Muscle layer of duodenum (tissue), 2 donors: ENCODE data around the gene FGF7.
"Not testable (repeated sequence)": the region's sequence is repeated elsewhere in the genome, so short reads cannot be mapped to it uniquely, and the experiment has no call there.

Experiments used
- H3K27ac ChIP-seq: one replicate; pipeline ENCODE4 v1.7.0; 2013; ENCODE audit warnings: mild to moderate bottlenecking, low read length
- H3K27me3 ChIP-seq: one replicate; pipeline ENCODE4 v1.7.0; 2013; ENCODE audit warnings: low read depth, mild to moderate bottlenecking, control low read depth, low read length
- H3K36me3 ChIP-seq, 2 donors: one replicate each; pipeline ENCODE4 v1.7.0; 2013; ENCODE audit warnings: low read length in 2 of 2, control low read depth in 1 of 2, mild to moderate bottlenecking in 1 of 2; ENCODE audit not compliant: insufficient read depth in 2 of 2, control insufficient read depth in 1 of 2
- H3K4me1 ChIP-seq, 2 donors: one replicate each; pipeline ENCODE4 v1.7.0; 2013; ENCODE audit warnings: low read length in 2 of 2, mild to moderate bottlenecking in 2 of 2, control low read depth in 1 of 2, moderate library complexity in 1 of 2; ENCODE audit not compliant: insufficient read depth in 2 of 2, control insufficient read depth in 1 of 2
- H3K4me3 ChIP-seq, 2 donors: one replicate each; pipeline ENCODE4 v1.7.0; 2013; ENCODE audit warnings: low read length in 2 of 2, low read depth in 1 of 2, mild to moderate bottlenecking in 1 of 2
- H3K9me3 ChIP-seq, 2 donors: one replicate each; pipeline ENCODE4 v1.7.0; 2013; ENCODE audit warnings: low read length in 2 of 2, control low read depth in 1 of 2, mild to moderate bottlenecking in 1 of 2; ENCODE audit not compliant: control insufficient read depth in 1 of 2
- donor health status: healthy.

The FGF7 gene, protein sequence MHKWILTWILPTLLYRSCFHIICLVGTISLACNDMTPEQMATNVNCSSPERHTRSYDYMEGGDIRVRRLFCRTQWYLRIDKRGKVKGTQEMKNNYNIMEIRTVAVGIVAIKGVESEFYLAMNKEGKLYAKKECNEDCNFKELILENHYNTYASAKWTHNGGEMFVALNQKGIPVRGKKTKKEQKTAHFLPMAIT

DNA sequence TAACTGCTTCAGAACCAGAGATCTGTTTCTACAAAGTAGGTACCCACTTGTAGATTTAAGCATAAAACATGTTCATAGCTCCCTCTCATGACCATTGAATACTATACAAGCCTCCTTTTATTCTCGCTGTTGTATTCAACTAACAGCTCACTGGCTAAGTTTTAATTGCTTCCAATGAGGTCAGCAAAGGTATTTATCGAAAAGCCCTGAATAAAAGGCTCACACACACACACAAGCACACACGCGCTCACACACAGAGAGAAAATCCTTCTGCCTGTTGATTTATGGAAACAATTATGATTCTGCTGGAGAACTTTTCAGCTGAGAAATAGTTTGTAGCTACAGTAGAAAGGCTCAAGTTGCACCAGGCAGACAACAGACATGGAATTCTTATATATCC, at the start of gene FGF7:
TSS of gene FGF7 (plus strand) at position 222 of the 400 bp plus-strand sequence. CDS start 1,056 bp downstream, outside the sequence.
- Histone ChIP-seq H3K36me3 (peaks cover 0 to 5% of the 10 kb centered on the region in 2 donors), H3K27ac (peak within 1 kb of the TSS; percentile 92), H3K9me3 (no peaks in the 10 kb centered on the region), H3K4me3 (peak within 1 kb of the TSS; percentile 64 to 72), H3K27me3 (no peaks in the 10 kb centered on the region), H3K4me1 (no peaks in the 10 kb centered on the region)

DNA sequence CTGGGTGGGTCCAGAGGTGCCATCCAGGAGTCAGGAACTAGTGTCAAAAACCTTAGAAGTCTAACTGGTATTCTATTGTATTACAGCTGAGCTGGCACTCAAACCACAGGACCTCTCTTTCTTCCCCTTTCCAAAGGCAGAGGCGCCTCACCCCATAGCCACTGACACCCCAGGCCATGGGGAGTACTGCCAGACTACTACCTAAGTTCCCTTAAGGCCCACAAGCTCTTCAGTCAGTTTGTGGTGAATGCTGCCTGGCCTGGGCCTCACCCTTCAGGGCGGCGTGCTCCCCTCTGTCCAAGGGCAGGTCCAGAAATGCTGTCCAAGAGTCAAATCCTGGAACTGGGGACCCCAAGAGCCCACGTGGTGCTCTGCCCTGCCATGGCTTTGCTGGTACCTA, 43.0 kb upstream of the FGF7 start:
- Histone ChIP-seq H3K4me3 (no peak overlapping the region), H3K27ac (no peak overlapping the region), H3K36me3 (no peaks in the 10 kb centered on the region), H3K4me1 (no peaks in the 10 kb centered on the region), H3K9me3 (no peaks in the 10 kb centered on the region), H3K27me3 (no peaks in the 10 kb centered on the region)

DNA sequence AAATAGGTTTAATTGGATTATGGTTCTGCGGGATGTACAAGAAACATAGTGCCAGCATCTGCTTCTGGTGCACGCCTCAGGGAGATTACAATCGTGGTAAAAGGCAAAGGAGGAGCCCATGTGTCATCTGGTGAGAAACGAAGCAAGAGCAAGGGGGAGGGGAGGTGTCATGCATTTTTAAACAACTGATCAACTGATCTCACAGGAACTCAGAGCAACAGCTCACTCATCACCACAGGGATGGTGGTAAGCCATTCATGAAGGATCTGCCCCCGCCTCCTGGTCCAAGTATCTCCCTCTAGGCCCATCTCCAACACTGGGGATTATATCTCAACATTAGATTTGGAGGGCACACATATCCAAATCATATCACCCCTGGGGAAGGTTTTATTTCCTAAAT, 42.1 kb upstream of the FGF7 start:
- Histone ChIP-seq H3K27ac (no peak overlapping the region), H3K9me3 (no peaks in the 10 kb centered on the region), H3K36me3 (no peaks in the 10 kb centered on the region), H3K27me3 (no peaks in the 10 kb centered on the region), H3K4me3 (no peak overlapping the region), H3K4me1 (no peaks in the 10 kb centered on the region)

DNA sequence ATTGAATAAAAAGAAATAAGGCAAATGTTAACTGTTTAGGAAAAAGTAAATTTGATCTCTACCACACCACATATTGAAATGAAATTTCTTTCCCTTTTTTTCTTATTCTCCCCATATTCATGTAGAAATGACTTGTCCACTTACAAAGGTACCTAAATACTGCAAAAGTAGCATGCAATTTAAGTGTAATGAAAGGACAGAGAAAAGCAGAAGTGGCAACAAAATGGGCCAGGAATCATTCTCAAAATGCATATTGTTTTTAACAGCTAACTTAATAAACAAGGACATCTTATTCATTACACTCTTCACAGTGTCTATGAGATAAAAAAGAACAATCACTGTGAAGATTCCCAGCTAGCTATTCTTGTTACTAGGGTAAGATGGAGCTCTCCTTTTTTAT, 40.6 kb upstream of the FGF7 start:
- Histone ChIP-seq H3K36me3 (no peaks in the 10 kb centered on the region), H3K27ac (no peak overlapping the region), H3K4me3 (no peak overlapping the region), H3K9me3 (no peaks in the 10 kb centered on the region), H3K4me1 (no peaks in the 10 kb centered on the region), H3K27me3 (no peaks in the 10 kb centered on the region)

DNA sequence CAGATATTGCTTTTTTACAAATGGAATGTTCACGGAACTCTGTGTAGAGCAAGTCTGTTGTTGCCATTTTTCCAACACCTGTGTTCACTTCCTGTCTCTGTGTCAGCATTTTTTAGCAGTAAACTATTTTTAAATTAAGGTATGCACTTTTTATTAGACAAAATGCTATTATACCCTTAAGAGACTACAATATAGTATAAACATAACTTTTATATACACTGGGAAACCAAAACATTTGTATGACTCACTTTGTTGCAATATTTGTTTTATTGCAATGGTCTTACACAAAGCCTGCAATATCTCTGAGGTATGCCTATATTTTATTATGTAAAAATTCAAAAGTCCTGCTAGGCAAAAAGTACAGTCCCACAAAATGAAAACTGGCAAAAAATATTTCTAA, 39.8 kb upstream of the FGF7 start:
- no peaks in the 10 kb centered on the region for H3K9me3 ChIP-seq
- H3K27me3 ChIP-seq: no peaks in the 10 kb centered on the region
- no peak overlapping the region for H3K27ac ChIP-seq

DNA sequence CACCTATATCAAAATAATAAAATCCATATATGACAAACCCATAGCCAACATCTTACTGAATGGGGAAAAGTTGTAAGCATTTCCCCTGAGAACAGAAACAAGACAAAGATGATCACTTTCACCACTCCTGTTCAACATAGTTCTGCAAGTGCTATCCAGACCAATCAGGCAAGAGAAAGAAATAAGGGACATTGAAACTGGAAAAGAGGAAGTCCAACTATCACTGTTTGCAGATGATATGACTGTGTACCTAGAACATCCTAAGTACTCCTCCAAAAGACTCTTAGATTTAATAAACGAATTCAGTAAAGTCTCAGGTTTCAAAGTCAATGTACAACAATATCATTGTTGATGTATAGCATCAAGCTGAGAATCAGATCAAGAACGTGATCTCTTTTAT, 35.6 kb upstream of the FGF7 start:
- H3K4me1 ChIP-seq: no peaks in the 10 kb centered on the region
- no peak overlapping the region for H3K4me3 ChIP-seq
- H3K36me3 ChIP-seq: no peaks in the 10 kb centered on the region
- H3K27ac ChIP-seq: no peak overlapping the region
- H3K9me3 ChIP-seq: no peaks in the 10 kb centered on the region
- H3K27me3 ChIP-seq: no peaks in the 10 kb centered on the region

More for the DNA sequence above, 39.8 kb upstream of the FGF7 start:
- H3K4me1 ChIP-seq: no peaks in the 10 kb centered on the region
- H3K36me3 ChIP-seq: no peaks in the 10 kb centered on the region
- H3K4me3 ChIP-seq: no peak overlapping the region

DNA sequence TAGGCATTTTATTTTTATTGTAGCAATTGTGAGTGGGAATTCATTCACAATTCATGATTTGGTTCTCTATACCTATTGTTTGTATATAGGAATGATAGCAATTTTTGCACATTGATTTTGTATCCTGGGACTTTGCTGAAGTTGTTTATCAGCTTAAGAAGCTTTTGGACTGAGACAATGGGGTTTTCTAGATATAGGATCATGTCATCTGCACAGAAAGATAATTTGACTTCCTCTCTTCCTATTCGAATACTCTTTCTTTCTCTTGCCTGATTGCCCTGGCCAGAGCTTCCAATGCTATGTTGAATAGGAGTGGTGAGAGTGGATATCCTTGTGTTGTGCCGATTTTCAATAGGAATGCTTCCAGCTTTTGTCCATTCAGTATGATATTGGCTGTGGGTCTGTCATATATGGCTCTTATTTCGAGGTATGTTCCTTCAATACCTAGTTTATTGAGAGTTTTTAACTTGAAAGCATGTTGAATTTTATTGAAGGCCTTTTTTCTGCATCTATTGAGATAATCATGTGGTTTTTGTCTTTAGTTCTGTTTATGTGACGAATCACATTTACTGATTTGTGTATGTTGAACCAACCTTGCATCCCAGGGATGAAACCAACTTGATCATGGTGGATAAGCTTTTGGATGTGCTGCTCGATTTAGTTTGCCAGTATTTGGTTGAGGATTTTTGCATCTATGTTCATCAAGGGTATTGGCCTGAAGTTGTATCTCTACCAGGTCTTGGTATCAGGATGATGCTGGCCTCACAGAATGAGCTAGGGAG, 20.3 kb upstream of the FGF7 start:
- not testable (repeated sequence) for H3K9me3 ChIP-seq, H3K27ac ChIP-seq, H3K4me3 ChIP-seq, H3K4me1 ChIP-seq, H3K36me3 ChIP-seq, H3K27me3 ChIP-seq

DNA sequence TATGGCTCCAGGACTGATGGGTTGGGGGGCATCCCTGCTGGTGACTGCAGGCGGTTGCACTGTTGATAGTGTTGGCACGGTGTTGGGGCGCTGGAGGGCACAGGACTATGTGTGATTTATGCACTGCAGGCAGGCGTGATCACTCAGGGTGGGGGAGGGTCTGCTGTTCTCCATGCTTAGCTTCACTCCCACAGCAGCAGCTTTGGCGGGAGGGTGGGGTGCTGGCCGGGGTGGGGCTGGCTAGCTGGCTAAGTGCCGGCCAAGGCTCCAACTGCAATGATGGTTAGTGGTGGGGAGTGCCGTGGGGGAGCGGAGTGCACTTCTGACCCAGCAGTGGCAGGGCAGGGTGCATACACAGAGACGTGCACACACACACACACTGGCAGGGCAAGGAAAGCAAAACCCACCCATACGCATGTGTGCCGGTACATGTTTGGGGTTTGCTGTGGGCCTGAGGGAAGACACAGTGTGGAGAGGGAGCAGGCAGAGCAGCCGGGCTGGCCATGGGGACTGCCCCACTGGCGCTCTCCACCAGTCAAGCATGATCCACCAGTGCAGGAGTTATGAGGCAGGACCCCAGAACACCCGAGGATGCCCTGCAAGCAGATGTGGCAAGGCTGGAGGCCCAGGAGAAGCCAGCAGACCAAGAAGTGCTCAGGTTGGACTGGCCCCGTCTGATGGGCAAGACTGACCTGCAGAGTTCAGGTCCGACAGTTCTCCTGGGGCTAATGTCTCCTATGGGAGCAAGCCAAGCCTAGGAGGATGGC, 16.5 kb upstream of the FGF7 start:
- Histone ChIP-seq H3K36me3 (no peaks in the 10 kb centered on the region), H3K4me3 (no peak overlapping the region), H3K9me3 (no peaks in the 10 kb centered on the region), H3K27me3 (no peaks in the 10 kb centered on the region), H3K27ac (no peak overlapping the region), H3K4me1 (no peaks in the 10 kb centered on the region)

DNA sequence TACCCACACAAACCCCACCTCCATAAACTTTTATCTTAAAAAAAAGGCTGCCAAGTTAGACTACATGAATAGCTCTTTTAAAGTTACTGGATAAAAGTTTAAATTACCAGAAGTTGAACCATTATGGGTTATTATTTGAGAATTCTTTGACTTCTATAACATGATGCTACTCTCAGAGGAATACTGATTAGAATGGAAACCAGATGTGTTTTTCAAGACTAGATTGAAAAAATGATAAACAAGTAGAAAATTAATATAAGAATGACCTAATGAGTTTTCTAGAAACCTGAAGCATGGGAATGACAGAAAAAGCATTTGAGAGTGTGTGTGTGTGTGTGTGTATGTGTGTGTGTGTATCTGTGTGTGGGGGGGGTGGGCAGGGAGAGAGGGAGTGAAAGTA, 12.4 kb upstream of the FGF7 start:
- no peaks in the 10 kb centered on the region for H3K9me3 ChIP-seq
- no peaks in the 10 kb centered on the region for H3K27me3 ChIP-seq
- no peak overlapping the region for H3K4me3 ChIP-seq
- H3K4me1 ChIP-seq: no peaks in the 10 kb centered on the region
- H3K36me3 ChIP-seq: no peaks in the 10 kb centered on the region
- H3K27ac ChIP-seq: no peak overlapping the region

DNA sequence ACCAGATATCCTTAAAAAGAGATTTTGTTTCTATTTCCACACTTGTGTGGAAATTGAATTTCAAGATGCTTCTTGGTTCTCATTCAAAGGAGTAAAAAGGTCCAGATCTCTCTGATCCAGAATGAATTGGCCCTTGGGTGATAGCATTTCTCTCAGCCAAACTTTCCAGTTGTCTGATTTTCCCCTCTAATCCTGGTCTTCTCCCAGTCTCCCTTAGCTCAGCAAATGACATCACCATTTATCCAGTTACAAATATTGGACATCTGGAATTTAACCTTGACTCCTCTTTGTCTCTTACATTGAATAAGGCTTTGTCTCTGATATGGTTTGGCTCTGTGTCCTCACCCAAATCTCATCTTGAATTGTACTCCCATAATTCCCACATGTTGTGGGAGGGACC, 10.2 kb upstream of the FGF7 start:
- H3K4me3 ChIP-seq: no peak overlapping the region
- H3K9me3 ChIP-seq: no peaks in the 10 kb centered on the region
- H3K27ac ChIP-seq: no peak overlapping the region
- peaks cover 0 to 3% of the 10 kb centered on the region in 2 donors for H3K4me1 ChIP-seq
- H3K27me3 ChIP-seq: no peaks in the 10 kb centered on the region
- no peaks in the 10 kb centered on the region for H3K36me3 ChIP-seq

DNA sequence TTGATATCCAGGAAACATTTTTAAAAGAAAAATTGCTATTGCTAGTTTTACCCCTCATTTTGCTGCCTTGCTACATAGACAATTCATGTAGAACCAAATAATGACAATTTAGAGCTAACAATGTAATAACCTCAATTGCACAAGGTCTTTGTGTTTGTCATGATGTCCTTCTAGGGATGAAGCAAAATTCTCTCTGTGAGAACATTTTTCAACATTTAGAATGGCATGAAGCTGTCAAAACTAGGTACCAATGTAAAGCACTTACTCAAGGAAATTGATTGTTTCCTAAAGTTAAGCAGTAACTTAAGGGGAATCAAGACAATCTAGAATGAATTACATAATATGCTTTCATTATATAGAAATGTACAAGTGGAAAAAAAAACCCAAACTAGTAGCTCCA, 7.9 kb upstream of the FGF7 start:
- Histone ChIP-seq H3K27me3 (no peaks in the 10 kb centered on the region), H3K27ac (no peak overlapping the region), H3K4me3 (no peak overlapping the region), H3K4me1 (peaks cover 0 to 3% of the 10 kb centered on the region in 2 donors), H3K36me3 (no peaks in the 10 kb centered on the region), H3K9me3 (no peaks in the 10 kb centered on the region)
